GM18909 (cell line): ENCODE results near the gene PPT2.
A peak's percentile ranks its signal among the peaks of the same experiment; 100 is the strongest.
"Not testable (repeated sequence)": the region's sequence is repeated elsewhere in the genome, so short reads cannot be mapped to it uniquely, and the experiment has no call there.

Experiments used
- ATAC-seq: cut with Tn5 transposase; IDR thresholded peaks from one replicate; pipeline ENCODE4 v1.9.1; 2021; ENCODE audit warnings: mild to moderate bottlenecking; ENCODE audit not compliant: unreplicated experiment, poor library complexity

Gene PPT2

GRCh38 chr6:32186151-32186840 lies 32.4 kb downstream of the PPT2 start:
- not testable (repeated sequence) for ATAC-seq

GRCh38 chr6:32187009-32187709 lies 33.2 kb downstream of the PPT2 start:
- ATAC-seq, result no peak

GRCh38 chr6:32187725-32188380 lies 33.9 kb downstream of the PPT2 start:
- not testable (repeated sequence) for ATAC-seq

- no peak for ATAC-seq
Observed at GRCh38 chr6:32188381-32189068, 34.6 kb downstream of the PPT2 start.

GRCh38 chr6:32189069-32189741 lies 35.3 kb downstream of the PPT2 start:
- no peak for ATAC-seq

- no peak for ATAC-seq
Observed at GRCh38 chr6:32189742-32190053, 35.8 kb downstream of the PPT2 start.

- ATAC-seq, result peak; percentile 50
Observed at GRCh38 chr6:32190054-32190851, 36.3 kb downstream of the PPT2 start, which contains the start of gene PBX2. PBX2 (minus strand) TSS chr6:32190202; CDS start chr6:32189915, 287 bp downstream.

GRCh38 chr6:32190911-32191677 lies 37.2 kb downstream of the PPT2 start:
- ATAC-seq, result no peak

- no peak for ATAC-seq
Observed at GRCh38 chr6:32191696-32192607, 38.0 kb downstream of the PPT2 start.

GRCh38 chr6:32192608-32193039 lies 38.7 kb downstream of the PPT2 start, which contains the start of gene GPSM3:
GPSM3 (minus strand) TSS chr6:32192643; CDS start chr6:32192513, 130 bp downstream.
- no peak for ATAC-seq

GRCh38 chr6:32193096-32193495 lies 39.2 kb downstream of the PPT2 start:
- not testable (repeated sequence) for ATAC-seq

GRCh38 chr6:32194388-32194787 lies 40.4 kb downstream of the PPT2 start:
- no peak for ATAC-seq

GRCh38 chr6:32194825-32195651 lies 41.1 kb downstream of the PPT2 start:
- ATAC-seq, result no peak

- ATAC-seq, result peak; percentile 76
Observed at GRCh38 chr6:32195652-32195901, 41.6 kb downstream of the PPT2 start.

GRCh38 chr6:32195902-32196681 lies 42.2 kb downstream of the PPT2 start:
- peak; percentile 80 for ATAC-seq
